Measurements from ENCODE around the gene CRTC2. TPM values are rescaled to one million over a fixed set of nuclear protein-coding genes. Genes with fewer than 3 reads are reported as not detected.

CRTC2 gene
- total and polyA plus RNA-seq, 9 of the 15 experiments (the other 6 are each of a cell fraction or from before 2014, with no cell fraction given): 2.7 to 26.4 (median 10.2) TPM

DNA sequence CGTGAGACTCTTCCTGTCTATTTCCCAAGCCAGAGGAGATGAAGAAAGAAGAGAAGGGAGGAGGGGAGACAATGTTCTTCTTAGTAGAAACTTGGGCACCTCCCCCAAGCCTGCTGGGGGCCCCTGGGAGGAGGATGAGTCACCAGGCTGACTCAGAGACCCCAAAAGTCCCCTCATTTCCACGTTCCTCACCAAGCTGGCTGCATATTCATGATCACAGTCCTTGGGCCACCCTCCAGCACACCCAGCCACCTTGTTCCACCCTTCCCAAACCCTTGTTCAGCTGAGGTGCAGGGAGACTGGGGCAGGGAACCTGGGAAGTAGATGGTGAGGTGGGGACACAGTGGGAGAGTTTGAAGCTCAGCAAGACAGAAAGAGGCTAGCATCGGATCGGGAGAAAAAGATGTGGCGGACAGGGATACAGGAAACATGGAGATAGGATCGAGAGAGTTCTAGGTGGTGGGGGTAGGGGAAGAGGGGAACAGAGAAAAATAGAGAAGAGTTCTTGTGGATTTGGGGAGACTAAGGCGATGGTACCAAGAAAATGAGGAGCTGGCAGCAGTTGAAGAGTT, 27.0 kb upstream of the CRTC2 start (continued):
- no peak for TF ChIP-seq PRPF4 (IDR thresholded peaks at IDR 0.05; ENCODE audit: insufficient read depth, low read depth, low read length, poor library complexity, severe bottlenecking)
- peak; percentile 64; the same call in 1 of the 2 replicates for TF ChIP-seq NFRKB (IDR thresholded peaks at IDR 0.05; ENCODE audit: low read depth)
- no peak for TF ChIP-seq POU5F1 (IDR thresholded peaks at IDR 0.05; ENCODE audit: borderline replicate concordance, low read depth, low read length, partially characterized antibody)
- no peak for TF ChIP-seq SNIP1 (IDR thresholded peaks at IDR 0.05; ENCODE audit: low read depth)
- TF ChIP-seq FOSL1 (tag; conservative IDR thresholded peaks at IDR 0.05): peak; percentile 89
- peak; percentile 65; the same call in 1 of the 2 replicates for TF ChIP-seq POLR2AphosphoS5 (IDR thresholded peaks at IDR 0.05; ENCODE audit: control insufficient read depth, insufficient read depth, low read depth, low read length)
- no peak for TF ChIP-seq KLF6 (CRISPR knock-in tag; IDR thresholded peaks at IDR 0.05; ENCODE audit: borderline replicate concordance)
- TF ChIP-seq PHTF2 (CRISPR knock-in tag; IDR thresholded peaks at IDR 0.05): no peak
- no peak for TF ChIP-seq ZNF41 (CRISPR knock-in tag; conservative IDR thresholded peaks at IDR 0.05)
- TF ChIP-seq KLF10 (CRISPR knock-in tag; IDR thresholded peaks at IDR 0.05): no peak
- no peak for TF ChIP-seq ZC3H11A (IDR thresholded peaks at IDR 0.05; ENCODE audit: low read depth, low read length)
- no peak for TF ChIP-seq FIP1L1 (IDR thresholded peaks at IDR 0.05; ENCODE audit: low read depth, low read length, poor library complexity, severe bottlenecking)
- TF ChIP-seq STAG1 (CRISPR knock-in tag; IDR thresholded peaks at IDR 0.05; ENCODE audit: borderline replicate concordance): no peak
- TF ChIP-seq, protein P1, sequence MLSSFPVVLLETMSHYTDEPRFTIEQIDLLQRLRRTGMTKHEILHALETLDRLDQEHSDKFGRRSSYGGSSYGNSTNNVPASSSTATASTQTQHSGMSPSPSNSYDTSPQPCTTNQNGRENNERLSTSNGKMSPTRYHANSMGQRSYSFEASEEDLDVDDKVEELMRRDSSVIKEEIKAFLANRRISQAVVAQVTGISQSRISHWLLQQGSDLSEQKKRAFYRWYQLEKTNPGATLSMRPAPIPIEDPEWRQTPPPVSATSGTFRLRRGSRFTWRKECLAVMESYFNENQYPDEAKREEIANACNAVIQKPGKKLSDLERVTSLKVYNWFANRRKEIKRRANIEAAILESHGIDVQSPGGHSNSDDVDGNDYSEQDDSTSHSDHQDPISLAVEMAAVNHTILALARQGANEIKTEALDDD (IDR thresholded peaks at IDR 0.05): no peak
- 0 out of 4 replicates have a peak, but pooled peaks of 1 of the 2 experiments have one; percentile 26 for TF ChIP-seq ARNT (IDR thresholded peaks at IDR 0.05)
- TF ChIP-seq ATF3 (IDR thresholded peaks at IDR 0.05): peak; percentile 96
- TF ChIP-seq ATF3 (CRISPR knock-in tag; conservative IDR thresholded peaks at IDR 0.05): no peak
- no peak for TF ChIP-seq ETV1 (tag; conservative IDR thresholded peaks at IDR 0.05; ENCODE audit: low read depth)
- 0 out of 2 replicates have a peak, but pooled peaks have one; percentile 25 for TF ChIP-seq MYC (IDR thresholded peaks at IDR 0.05; ENCODE audit: low read depth, low read length)
- no peak for TF ChIP-seq MYC (CRISPR knock-in tag; IDR thresholded peaks at IDR 0.05; ENCODE audit: borderline replicate concordance, low read depth)
- TF ChIP-seq MAFF (IDR thresholded peaks at IDR 0.05; ENCODE audit: low read length): no peak
- TF ChIP-seq, protein P2, sequence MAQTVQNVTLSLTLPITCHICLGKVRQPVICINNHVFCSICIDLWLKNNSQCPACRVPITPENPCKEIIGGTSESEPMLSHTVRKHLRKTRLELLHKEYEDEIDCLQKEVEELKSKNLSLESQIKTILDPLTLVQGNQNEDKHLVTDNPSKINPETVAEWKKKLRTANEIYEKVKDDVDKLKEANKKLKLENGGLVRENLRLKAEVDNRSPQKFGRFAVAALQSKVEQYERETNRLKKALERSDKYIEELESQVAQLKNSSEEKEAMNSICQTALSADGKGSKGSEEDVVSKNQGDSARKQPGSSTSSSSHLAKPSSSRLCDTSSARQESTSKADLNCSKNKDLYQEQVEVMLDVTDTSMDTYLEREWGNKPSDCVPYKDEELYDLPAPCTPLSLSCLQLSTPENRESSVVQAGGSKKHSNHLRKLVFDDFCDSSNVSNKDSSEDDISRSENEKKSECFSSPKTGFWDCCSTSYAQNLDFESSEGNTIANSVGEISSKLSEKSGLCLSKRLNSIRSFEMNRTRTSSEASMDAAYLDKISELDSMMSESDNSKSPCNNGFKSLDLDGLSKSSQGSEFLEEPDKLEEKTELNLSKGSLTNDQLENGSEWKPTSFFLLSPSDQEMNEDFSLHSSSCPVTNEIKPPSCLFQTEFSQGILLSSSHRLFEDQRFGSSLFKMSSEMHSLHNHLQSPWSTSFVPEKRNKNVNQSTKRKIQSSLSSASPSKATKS (CRISPR knock-in tag; IDR thresholded peaks at IDR 0.05): no peak
- no peak for TF ChIP-seq SMAD1 (IDR thresholded peaks at IDR 0.05; ENCODE audit: low read depth, low read length, partially characterized antibody)
- no peak for TF ChIP-seq MTF1 (CRISPR knock-in tag; IDR thresholded peaks at IDR 0.05; ENCODE audit: borderline replicate concordance)
- TF ChIP-seq ZKSCAN3 (CRISPR knock-in tag; IDR thresholded peaks at IDR 0.05): no peak

Measured in K562 (cell line).